Choroid plexus epithelial cell (primary cell): ENCODE results near the gene UNKL.

Experiments
- DNase-seq: peaks from one replicate; pipeline ENCODE4 v3.0.0-alpha.2; 2010; ENCODE audit warnings: low read depth
- H3K4me3 ChIP-seq: 2 replicates; pipeline ENCODE4 v1.5.1; 2011; ENCODE audit warnings: low read depth, mild to moderate bottlenecking, control low read depth, low read length, moderate library complexity
- TF ChIP-seq, protein P1 (sequence below): conservative IDR thresholded peaks from 2 replicates; pipeline ENCODE4 v1.5.1; 2011; ENCODE audit warnings: low read depth, mild to moderate bottlenecking, control low read depth, inconsistent platforms, low read length, moderate library complexity

The UNKL gene

DNA sequence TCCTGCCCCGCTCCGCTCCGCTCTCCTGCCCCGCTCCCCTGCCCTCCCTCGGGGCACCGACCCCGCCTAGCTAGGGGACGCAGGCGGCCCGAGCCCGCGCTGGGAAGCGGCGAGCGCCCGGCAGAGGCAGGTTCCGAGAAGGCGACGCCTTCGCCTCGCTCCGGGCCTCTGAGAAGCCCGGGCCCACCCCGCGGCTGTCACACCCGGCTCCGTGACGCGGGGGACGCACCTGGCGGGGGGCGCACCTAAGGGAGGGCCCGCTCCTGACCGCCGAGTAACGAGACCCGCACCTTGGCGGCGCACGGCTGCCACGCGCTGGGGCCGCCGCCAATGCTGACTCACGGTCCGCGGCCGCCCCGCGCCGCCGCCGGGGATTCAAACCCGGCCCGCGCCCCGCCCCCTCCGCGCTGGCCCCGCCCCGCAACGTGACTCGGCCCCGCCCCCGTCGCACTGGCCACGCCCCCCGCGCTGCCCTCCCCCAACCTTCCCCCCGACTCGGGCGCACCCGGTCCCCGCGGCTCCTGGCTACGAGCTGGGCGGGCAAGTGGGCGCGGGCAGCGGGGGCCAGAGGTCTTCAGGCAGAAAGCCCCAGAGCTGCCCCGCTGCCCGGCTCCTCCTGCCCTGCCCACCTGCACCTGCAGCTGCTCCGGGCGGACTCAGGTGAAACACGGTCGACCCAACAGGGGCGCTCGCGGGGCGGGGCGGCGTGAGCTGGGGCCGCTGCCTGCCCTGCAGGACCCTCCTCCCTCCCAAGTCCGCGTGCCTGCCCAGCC is 35.0 kb downstream of the UNKL start:
- peak overlapping the region; percentile 58 for H3K4me3 ChIP-seq
- TF ChIP-seq, protein P1, sequence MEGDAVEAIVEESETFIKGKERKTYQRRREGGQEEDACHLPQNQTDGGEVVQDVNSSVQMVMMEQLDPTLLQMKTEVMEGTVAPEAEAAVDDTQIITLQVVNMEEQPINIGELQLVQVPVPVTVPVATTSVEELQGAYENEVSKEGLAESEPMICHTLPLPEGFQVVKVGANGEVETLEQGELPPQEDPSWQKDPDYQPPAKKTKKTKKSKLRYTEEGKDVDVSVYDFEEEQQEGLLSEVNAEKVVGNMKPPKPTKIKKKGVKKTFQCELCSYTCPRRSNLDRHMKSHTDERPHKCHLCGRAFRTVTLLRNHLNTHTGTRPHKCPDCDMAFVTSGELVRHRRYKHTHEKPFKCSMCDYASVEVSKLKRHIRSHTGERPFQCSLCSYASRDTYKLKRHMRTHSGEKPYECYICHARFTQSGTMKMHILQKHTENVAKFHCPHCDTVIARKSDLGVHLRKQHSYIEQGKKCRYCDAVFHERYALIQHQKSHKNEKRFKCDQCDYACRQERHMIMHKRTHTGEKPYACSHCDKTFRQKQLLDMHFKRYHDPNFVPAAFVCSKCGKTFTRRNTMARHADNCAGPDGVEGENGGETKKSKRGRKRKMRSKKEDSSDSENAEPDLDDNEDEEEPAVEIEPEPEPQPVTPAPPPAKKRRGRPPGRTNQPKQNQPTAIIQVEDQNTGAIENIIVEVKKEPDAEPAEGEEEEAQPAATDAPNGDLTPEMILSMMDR, result no peak
- peak; percentile 57 for DNase-seq

DNA sequence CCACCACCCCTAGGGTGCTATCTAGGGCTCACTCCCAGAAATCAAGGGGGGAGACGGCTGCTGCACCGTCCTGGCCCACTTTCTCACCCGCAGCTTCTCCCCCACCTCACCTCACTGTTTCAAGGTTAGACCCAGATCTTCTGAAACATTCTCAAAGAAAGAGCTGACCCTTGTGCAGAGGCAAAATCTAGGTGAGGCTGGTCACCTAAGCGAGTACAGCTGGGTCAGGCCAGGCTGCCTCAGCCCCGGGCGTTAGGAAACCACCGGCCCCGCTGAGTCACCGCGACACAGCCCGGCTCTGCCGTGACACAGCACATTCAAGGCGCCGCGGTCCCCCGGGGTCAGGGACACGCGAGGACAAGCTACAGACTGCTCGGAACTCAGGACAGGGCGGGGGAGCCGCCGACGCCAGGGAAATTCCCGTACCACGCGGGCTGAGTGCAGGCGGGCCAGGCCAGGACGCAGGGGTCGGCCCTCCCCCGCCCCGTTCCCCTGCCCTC is 35.6 kb downstream of the UNKL start:
- peak; percentile 66 for DNase-seq
- peak overlapping the region; percentile 58 for H3K4me3 ChIP-seq
- TF ChIP-seq, protein P1, result no peak

DNA sequence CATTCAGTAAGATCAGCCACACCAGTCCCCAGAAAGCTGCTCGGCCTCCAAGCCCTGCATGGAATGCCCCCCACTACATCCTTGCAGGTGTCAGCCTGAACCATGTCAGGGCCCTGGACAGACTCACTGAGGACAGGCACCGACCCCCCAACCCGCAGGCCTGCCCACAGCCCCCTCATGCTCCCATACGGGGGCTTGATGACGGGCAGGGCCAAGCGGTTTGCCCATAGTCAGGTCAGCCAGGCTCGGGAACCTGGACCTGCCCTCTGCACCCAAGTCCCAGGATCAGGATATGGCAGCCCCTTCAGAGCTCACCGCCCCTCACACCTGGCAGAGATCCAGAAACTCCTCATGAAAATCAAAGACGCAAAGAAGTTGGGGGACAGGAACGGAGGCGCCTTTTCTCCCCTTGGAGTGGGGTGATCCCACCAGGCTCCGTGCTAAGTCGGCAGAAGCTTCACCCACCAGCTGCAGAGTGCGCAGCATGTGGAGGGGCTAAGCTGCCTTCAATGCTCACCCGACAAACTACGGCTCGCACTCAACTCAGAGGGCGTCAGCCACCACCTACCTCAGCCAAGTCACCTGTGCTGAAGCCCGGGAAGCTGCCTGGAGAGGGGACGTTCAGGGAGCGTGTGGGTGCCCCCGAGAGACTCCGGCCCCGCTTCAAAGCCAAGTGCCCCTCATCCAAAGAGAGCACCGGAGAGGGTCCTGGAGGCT is 36.3 kb downstream of the UNKL start:
- H3K4me3 ChIP-seq, result peak overlapping the region; percentile 58
- no peak for DNase-seq
- TF ChIP-seq, protein P1, result no peak

DNA sequence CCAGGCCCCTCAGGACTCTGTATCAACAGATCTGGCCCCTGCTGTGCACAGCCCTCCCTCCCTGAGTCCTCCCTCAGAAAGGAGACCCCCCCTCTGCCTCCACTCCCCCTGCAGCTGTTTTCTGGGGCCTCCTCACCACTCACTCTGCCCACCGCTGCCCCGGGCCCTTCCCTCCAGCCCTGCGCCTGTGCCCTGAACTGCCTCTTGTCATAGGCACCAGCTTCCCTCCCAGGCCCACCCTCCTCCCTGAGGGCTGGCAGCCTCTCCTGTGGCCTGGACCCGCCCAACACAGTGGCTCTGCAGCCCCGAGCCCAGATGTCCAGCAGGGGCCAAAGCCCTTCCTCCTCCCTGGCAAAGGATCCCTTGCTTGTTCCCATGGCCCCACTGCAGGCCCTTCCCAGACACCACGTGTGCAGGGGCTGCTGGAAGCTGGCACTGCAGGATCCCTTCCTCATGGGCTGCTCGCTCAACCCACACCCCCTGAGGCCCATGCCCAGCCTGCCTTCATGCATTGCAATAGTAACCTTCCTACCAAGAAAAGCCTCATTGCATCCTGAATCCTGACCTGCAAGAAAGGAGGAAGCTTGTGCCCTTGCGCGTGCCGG is 37.0 kb downstream of the UNKL start:
- TF ChIP-seq, protein P1, result no peak
- DNase-seq, result no peak
- no peak overlapping the region for H3K4me3 ChIP-seq

DNA sequence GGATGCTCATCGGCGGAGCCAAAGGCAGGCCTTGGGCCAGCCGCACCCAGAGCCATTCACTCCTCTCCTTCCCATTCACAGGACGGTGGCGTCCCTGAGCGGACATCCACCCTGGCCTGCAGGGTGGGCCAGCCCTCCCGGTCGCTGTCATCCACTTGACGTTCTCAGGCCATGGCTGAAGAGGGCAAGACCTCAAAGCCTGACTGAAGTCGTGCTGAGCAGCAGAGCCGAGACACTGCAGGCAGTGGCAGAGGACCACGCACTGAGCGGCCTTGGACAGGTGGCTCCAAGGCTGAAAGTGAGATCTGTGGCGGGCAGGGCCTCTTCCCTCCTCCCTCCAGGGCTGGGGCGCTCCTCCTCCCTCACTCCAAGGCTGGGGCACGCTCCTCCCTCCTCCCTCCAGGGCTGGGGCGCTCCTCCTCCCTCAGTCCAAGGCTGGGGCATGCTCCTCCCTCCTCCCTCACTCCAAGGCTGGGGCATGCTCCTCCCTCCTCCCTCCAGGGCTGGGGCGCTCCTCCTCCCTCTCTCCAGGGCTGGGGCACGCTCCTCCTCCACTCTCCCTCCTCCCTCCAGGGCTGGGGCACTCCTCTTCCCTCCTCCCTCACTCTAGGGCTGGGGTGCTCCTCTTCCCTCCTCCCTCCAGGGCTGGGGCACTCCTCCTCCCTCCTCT is 38.6 kb downstream of the UNKL start:
- TF ChIP-seq, protein P1, result no peak
- no peak for DNase-seq
- H3K4me3 ChIP-seq, result no peak overlapping the region

DNA sequence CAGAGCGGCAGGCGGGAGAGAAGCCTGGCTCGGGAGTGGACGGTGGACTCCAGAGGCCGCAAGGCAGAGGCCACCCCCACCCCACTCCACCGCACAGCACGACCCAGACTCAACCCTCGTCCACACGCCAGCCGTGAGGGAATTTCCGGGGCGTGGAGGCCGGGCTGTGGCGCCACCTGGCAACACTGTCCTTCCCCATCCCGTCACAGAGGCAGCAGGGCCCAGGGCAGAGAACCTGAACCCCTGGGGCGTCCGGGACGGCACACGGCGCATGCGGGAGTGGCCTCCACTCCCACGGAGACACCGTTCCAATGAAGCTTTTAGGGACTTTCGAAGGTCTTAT is 39.2 kb downstream of the UNKL start:
- H3K4me3 ChIP-seq, result no peak overlapping the region
- no peak for DNase-seq
- TF ChIP-seq, protein P1, result no peak
